OCI-LY1 (cell line): Measurements from ENCODE around the gene BSCL2.

ENCODE experiments used
- CTCF ChIP-seq: fragments of 200-600 bp; sonication (generic), shearing (Covaris generic); IDR thresholded peaks from 2 replicates; pipeline ENCODE4 v1.5.1; 2017; ENCODE audit warnings: mild to moderate bottlenecking, antibody characterized with exemption, low read length, moderate library complexity, mixed read lengths
- EZH2 ChIP-seq: fragments of 200-600 bp; sonication (generic), shearing (Covaris generic); IDR thresholded peaks from 2 replicates; pipeline ENCODE4 v1.8.0; 2017; ENCODE audit warnings: borderline replicate concordance, mixed run types, mild to moderate bottlenecking, antibody characterized with exemption, low read length, moderate library complexity, mixed read lengths

- TF ChIP-seq CTCF (no peak), EZH2 (no peak)
Observed at GRCh38 chr11:62705413-62705812, 1.8 kb downstream of the BSCL2 start.
